Measurements from ENCODE around the gene CDON.

DNA sequence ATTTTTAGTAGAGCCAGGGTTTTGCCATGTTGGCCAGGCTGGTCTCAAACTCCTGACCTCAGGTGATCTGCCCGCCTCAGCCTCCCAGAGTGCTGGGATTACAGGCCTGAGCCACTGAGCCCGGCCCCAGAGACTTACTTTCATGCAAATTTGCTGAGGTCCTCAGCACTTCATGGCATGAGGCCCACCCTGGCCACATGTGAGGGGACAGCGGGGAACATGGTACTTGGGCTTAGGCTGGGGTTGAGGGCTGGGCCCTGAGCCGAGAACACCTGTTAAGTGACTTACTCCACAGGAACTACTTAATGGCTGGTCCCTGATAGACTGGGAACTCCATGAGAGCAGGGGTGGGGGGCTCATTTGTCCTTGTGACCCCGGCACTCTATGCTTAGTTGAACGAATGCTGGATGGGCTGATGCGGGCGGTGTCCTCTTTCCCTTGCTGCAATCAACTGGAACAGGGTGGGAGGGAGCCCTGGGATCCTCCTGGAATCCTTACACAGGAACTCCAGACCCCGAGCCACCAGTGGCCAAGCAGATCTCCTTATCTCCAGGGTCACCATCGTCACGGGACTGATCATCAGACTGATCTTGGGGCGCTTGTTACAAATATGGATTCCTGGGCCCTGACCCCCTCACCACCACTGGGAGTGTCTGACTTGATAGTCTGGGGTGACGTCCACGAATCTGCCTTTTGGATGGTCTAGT is 115.8 kb downstream of the CDON start:
- TF ChIP-seq POLR2A (IDR thresholded peaks at IDR 0.05; ENCODE audit: low read length): no peak
- TF ChIP-seq GATA1 (IDR thresholded peaks at IDR 0.05; ENCODE audit: low read depth, low read length): no peak
